Right cardiac atrium (tissue), 5 donors: Measurements from ENCODE around the gene CMIP. TPM values are rescaled to one million over a fixed set of nuclear protein-coding genes. Genes with fewer than 3 reads are reported as not detected.

Experiments
- ATAC-seq, 2 donors: fragments of 200-7000 bp; cut with Tn5 transposase; one replicate each; pipeline versions ENCODE4 v1.8.0 to v1.9.1; 2020; ENCODE audit warnings: moderate library complexity in 2 of 2, mild to moderate bottlenecking in 1 of 2
- DNase-seq, 3 donors: peaks; one replicate each; pipeline ENCODE4 v3.0.0-alpha.2; 2020
- H3K27ac ChIP-seq: one replicate; pipeline ENCODE4 v1.5.1; 2013; ENCODE audit warnings: mild to moderate bottlenecking, low read length, control low read depth, moderate library complexity
- H3K27me3 ChIP-seq: one replicate; pipeline ENCODE4 v1.6.1; 2013; ENCODE audit not compliant: control insufficient read depth, insufficient read depth
- H3K4me1 ChIP-seq: one replicate; pipeline ENCODE4 v1.6.1; 2013; ENCODE audit warnings: low read length; ENCODE audit not compliant: control insufficient read depth, insufficient read depth
- H3K4me3 ChIP-seq: one replicate; pipeline ENCODE4 v1.5.1; 2013; ENCODE audit warnings: low read length, control low read depth
- H3K9me3 ChIP-seq: one replicate; pipeline ENCODE4 v1.6.1; 2013; ENCODE audit warnings: low read length; ENCODE audit not compliant: control insufficient read depth
- WGBS: extraction: QIAGEN DNeasy Blood & Tissue Kit; methylation state at CpG from one replicate; pipeline ENCODE4 v1.1.7; 2013; 5-methylcytosine and 5-hydroxymethylcytosine counted together
- intact Hi-C, 4 donors: fragments of 100-400 bp; cut with DNase I; formaldehyde crosslinking; loops; one replicate each; pipeline versions ENCODE4 v1.11.0 to v1.14.0; 2022 to 2023
- polyA plus RNA-seq: library from polyadenylated mRNA; stranded (reverse); fragments of 200-250 nt; gene quantifications from one replicate; pipeline ENCODE4 v1.2.3, GENCODE V29; 2013
- total RNA-seq, 4 donors: library from RNA; stranded (reverse); fragmentation: NEBNext Ultra II Directional; extraction: Animal tissue kit (Norgen Biotek cat#: 25700); gene quantifications; one replicate each; pipeline ENCODE4 v1.2.1, GENCODE V29; 2021
- donor health status: healthy with polysubstance abuse.
- donor health status: DM: no; HTN: yes; CAD: no.
- donor health status: DM: no; HTN: no; CAD: no.
- donor health status: DM: no; HTN: yes; CAD: no; lungs with severe emphysema.
- donor health status: DM: yes; HTN: yes; CAD: no.

The CMIP gene
- total and polyA plus RNA-seq, 5 donors, result 9.0 to 29.0 (median 19.2) TPM

GRCh38 chr16:81558444-81559175, 114.0 kb downstream of the CMIP start:
- ATAC-seq, result peak; percentile 61 to 71
- 78% methylated on average over 16 of the region's 16 CpGs for WGBS
- intact Hi-C loops, result no loop called here
- Histone ChIP-seq H3K9me3 (no peaks in the 10 kb centered on the region), H3K27ac (no peak overlapping the region), H3K4me3 (no peak overlapping the region), H3K4me1 (peaks cover 8% of the 10 kb centered on the region), H3K27me3 (no peaks in the 10 kb centered on the region)
- no peak for DNase-seq

GRCh38 chr16:81560979-81561657, 116.5 kb downstream of the CMIP start:
- Histone ChIP-seq H3K9me3 (no peaks in the 10 kb centered on the region), H3K4me3 (no peak overlapping the region), H3K27me3 (no peaks in the 10 kb centered on the region), H3K4me1 (peaks cover 3% of the 10 kb centered on the region), H3K27ac (no peak overlapping the region)
- no peak for ATAC-seq
- intact Hi-C loops, result no loop called here
- WGBS, result 70% methylated on average over 8 of the region's 8 CpGs
- no peak for DNase-seq

DNA sequence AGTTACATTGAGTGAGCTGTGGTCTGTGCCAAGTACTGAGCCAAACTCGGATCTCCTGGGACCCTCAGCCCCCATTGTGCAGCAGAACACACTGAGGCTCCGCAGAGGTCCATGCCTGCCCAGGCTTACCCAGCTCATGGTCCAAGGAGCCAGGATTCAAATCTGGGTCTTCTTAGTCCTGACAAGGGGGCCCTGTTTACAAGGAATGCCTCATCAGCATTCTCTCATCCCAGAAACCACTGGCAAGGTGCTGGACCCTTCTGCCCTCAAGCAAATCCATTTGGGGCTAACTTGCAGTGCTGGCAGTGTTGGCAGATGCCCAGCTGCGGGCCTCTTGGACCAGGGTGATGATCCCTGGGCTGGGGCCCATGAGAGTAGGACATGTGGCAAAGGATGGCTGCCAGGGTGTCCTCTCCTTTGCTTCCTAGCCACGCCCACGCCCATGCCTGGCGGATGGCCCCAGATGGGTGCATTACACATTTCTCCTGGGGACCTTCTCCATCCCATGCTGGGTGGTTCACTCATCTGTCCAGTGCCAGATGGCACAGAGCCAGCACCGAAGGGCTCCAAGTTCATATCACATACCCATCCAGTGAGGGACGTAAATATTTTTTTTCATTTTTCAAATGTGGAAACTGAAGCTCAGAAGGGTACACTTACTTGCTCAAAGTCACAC, 117.7 kb downstream of the CMIP start:
- Histone ChIP-seq H3K27ac (no peak overlapping the region), H3K4me1 (no peaks in the 10 kb centered on the region), H3K4me3 (no peak overlapping the region), H3K27me3 (no peaks in the 10 kb centered on the region), H3K9me3 (no peaks in the 10 kb centered on the region)
- ATAC-seq (no peak), DNase-seq (no peak)
- intact Hi-C loops, result no loop called here
- 70% methylated on average over 8 of the region's 8 CpGs for WGBS

- no peaks in the 10 kb centered on the region for H3K9me3 ChIP-seq
- no peak for ATAC-seq
- no peak overlapping the region for H3K27ac ChIP-seq
- intact Hi-C loops, result no loop called here
- WGBS, result 94% methylated on average over 8 of the region's 8 CpGs
- no peaks in the 10 kb centered on the region for H3K4me1 ChIP-seq
- H3K27me3 ChIP-seq, result no peaks in the 10 kb centered on the region
- DNase-seq, result no peak
- no peak overlapping the region for H3K4me3 ChIP-seq
Observed at GRCh38 chr16:81562926-81563325, 118.3 kb downstream of the CMIP start.

DNA sequence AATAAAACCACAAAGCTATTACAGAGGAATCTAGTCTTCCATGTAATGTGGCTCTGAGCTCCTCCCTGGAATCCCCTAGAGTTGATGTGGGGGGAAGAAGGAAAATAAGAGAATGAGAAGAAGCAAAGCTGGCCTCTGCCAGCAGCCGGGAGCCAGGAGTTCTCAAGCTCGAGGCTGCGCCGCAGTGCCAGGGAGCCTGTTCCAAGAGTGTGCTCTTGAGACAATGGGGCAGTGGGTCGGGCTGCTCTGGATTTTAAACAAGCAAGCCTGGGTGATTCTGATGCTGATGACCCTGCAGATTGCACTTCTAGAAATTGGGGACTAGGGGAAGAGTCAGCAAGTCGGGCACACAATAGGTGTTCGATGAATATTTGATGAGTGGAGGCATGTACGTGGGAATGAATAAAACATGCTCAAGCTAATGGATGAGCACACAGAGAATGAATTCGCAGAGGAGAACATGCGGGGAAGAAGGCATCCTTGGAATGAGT, 119.9 kb downstream of the CMIP start:
- ATAC-seq (no peak), DNase-seq (no peak)
- no peak overlapping the region for H3K27ac ChIP-seq
- H3K4me1 ChIP-seq, result no peaks in the 10 kb centered on the region
- 64% methylated on average over 10 of the region's 10 CpGs for WGBS
- no peaks in the 10 kb centered on the region for H3K9me3 ChIP-seq
- intact Hi-C loops, result no loop called here
- H3K27me3 ChIP-seq, result no peaks in the 10 kb centered on the region
- H3K4me3 ChIP-seq, result no peak overlapping the region

GRCh38 chr16:81565321-81566028, 120.9 kb downstream of the CMIP start:
- intact Hi-C loops, result no loop called here
- Histone ChIP-seq H3K4me1 (no peaks in the 10 kb centered on the region), H3K27ac (no peak overlapping the region), H3K27me3 (no peaks in the 10 kb centered on the region), H3K9me3 (no peaks in the 10 kb centered on the region), H3K4me3 (no peak overlapping the region)
- ATAC-seq (no peak), DNase-seq (no peak)
- 91% methylated on average over 20 of the region's 20 CpGs for WGBS

DNA sequence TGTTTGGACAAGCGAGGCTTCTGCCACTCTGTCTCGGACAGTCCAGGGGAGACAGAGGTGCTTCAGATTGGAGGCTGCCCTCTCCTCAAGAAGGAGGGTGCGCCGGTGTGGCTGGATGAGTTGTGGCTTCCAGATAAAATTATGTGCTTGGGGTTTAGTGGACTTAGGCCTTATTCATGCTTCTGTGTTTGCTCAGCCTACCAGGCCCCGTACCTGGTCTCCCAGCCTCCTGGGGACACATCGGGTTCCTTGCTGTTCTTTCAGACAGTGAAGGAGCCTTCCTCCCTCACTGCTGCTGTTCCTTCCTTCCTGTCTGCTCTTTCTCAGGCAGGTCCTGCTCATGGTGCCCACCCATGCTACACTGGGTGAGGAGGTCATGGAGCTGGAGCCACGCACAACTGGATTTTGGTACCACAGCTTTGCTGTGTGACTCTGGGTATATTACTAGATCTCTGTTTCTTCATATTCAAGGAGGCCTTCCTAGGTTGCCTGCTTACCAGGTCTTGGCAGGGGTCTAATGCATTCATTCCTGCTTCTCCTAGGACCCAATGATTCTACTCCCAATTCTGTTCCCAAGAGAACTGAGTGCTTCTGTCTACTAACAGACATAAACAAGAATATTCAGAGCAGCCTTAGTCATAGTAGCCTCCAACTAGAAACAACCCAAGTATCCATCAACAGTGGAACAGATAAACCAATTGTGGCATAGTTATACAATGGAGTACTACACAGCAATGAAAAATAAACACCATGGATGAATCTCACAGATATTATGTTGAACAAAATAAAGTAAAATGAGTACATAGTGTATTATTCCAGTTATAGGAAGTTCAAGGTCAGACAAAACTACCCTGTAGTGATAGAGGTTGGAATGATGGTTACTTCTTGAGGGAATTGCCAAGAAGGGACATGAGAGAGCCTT, 121.7 kb downstream of the CMIP start:
- no peaks in the 10 kb centered on the region for H3K4me1 ChIP-seq
- WGBS, result 93% methylated on average over 7 of the region's 7 CpGs
- no peak for ATAC-seq

GRCh38 chr16:81567087-81567486, 122.5 kb downstream of the CMIP start:
- no peak overlapping the region for H3K4me3 ChIP-seq
- WGBS, result 95% methylated on average over 13 of the region's 13 CpGs
- intact Hi-C loops, result no loop called here
- H3K4me1 ChIP-seq, result no peaks in the 10 kb centered on the region
- no peak overlapping the region for H3K27ac ChIP-seq
- no peak for DNase-seq
- no peaks in the 10 kb centered on the region for H3K27me3 ChIP-seq
- no peaks in the 10 kb centered on the region for H3K9me3 ChIP-seq
- no peak for ATAC-seq

More for the DNA sequence above, 121.7 kb downstream of the CMIP start:
- no peaks in the 10 kb centered on the region for H3K27me3 ChIP-seq
- no peak for DNase-seq
- H3K9me3 ChIP-seq, result no peaks in the 10 kb centered on the region
- intact Hi-C loops, result no loop called here
- no peak overlapping the region for H3K4me3 ChIP-seq
- H3K27ac ChIP-seq, result no peak overlapping the region

- Histone ChIP-seq H3K9me3 (no peaks in the 10 kb centered on the region), H3K4me1 (no peaks in the 10 kb centered on the region), H3K27ac (no peak overlapping the region), H3K27me3 (no peaks in the 10 kb centered on the region), H3K4me3 (no peak overlapping the region)
- DNase-seq (peak in 2 of 3 donors; percentile 53 to 62), ATAC-seq (peak; percentile 62 to 70)
- intact Hi-C loops, result no loop called here
- 54% methylated on average over 13 of the region's 13 CpGs for whole genome bisulfite sequencing
Observed at GRCh38 chr16:81567987-81568748, 123.6 kb downstream of the CMIP start.

GRCh38 chr16:81568749-81569087, 124.1 kb downstream of the CMIP start:
- H3K27me3 ChIP-seq, result no peaks in the 10 kb centered on the region
- intact Hi-C loops, result no loop called here
- WGBS, result 84% methylated on average over 8 of the region's 8 CpGs
- H3K27ac ChIP-seq, result no peak overlapping the region
- ATAC-seq (no peak), DNase-seq (no peak)
- H3K4me1 ChIP-seq, result no peaks in the 10 kb centered on the region
- H3K4me3 ChIP-seq, result no peak overlapping the region
- no peaks in the 10 kb centered on the region for H3K9me3 ChIP-seq
